Measurements from ENCODE around the gene S100A13. TPM values are rescaled to one million over a fixed set of nuclear protein-coding genes. Genes with fewer than 3 reads are reported as not detected.
A peak's percentile ranks its signal among the peaks of the same experiment; 100 is the strongest.
"Not testable (repeated sequence)": the region's sequence is repeated elsewhere in the genome, so short reads cannot be mapped to it uniquely, and the experiment has no call there.

Gene S100A13
- total RNA-seq, 4 donors from 2014 or later: 219 to 545 (median 343) TPM

DNA sequence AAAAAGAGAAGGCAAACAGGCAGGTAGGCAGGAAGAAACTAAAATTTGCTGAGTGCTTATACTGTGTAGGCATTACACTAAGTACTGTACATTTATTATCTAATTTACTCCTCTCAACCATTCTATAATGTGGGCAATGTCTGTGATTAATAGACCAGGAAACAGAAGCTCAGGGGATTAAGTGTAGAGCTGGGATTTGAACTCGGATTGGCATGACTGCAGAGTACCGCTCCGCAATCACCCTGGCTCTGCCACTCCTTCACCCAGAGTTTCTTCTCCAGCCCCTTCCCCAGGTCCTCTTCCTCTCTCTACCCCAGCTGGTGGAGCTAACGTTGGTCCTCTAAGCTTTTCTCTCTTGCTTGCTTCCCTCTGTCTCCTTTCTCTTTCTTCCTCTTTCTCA lies 50.2 kb downstream of the S100A13 start:
- WGBS, 2 donors: 72 to 74% methylated on average over 4 of the region's 4 CpGs
- intact Hi-C loops (cut with DNase I): loop anchor here (5.0 to 10.0 kb wide), 2 partner anchors 35 to 88 kb away; partner anchors contain the start of gene S100A16
- Histone ChIP-seq H3K36me3 (no peaks in the 10 kb centered on the region), H3K4me1 (peaks cover 4 to 7% of the 10 kb centered on the region in 2 donors), H3K4me3 (replicated peaks in 1 of 3) (no peak overlapping the region), H3K27ac (no peak overlapping the region), H3K27me3 (no peaks in the 10 kb centered on the region), H3K9me3 (no peaks in the 10 kb centered on the region)
- no peak for TF ChIP-seq POLR2A (IDR thresholded peaks at IDR 0.05)
- TF ChIP-seq, protein P1, sequence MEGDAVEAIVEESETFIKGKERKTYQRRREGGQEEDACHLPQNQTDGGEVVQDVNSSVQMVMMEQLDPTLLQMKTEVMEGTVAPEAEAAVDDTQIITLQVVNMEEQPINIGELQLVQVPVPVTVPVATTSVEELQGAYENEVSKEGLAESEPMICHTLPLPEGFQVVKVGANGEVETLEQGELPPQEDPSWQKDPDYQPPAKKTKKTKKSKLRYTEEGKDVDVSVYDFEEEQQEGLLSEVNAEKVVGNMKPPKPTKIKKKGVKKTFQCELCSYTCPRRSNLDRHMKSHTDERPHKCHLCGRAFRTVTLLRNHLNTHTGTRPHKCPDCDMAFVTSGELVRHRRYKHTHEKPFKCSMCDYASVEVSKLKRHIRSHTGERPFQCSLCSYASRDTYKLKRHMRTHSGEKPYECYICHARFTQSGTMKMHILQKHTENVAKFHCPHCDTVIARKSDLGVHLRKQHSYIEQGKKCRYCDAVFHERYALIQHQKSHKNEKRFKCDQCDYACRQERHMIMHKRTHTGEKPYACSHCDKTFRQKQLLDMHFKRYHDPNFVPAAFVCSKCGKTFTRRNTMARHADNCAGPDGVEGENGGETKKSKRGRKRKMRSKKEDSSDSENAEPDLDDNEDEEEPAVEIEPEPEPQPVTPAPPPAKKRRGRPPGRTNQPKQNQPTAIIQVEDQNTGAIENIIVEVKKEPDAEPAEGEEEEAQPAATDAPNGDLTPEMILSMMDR (IDR thresholded peaks at IDR 0.05): no peak
- no peak for DNase-seq

- WGBS, 2 donors: 83 to 91% methylated on average over 10 of the region's 10 CpGs
- not testable (repeated sequence) for H3K4me1 ChIP-seq; H3K9me3 ChIP-seq; DNase-seq; H3K4me3 ChIP-seq (replicated peaks in 1 of 3); H3K27ac ChIP-seq; H3K36me3 ChIP-seq; H3K27me3 ChIP-seq
- intact Hi-C loops (cut with DNase I): loop anchor here (5.0 to 10.0 kb wide), 2 partner anchors 37 to 89 kb away; partner anchors contain the start of gene S100A16
These were observed 51.8 kb downstream of the S100A13 start for GRCh38 chr1:153575497-153575896.

- WGBS, 2 donors: 92 to 98% methylated on average over 12 to 16 of the region's 35 CpGs
- H3K27ac ChIP-seq; DNase-seq; H3K4me1 ChIP-seq; H3K9me3 ChIP-seq; H3K36me3 ChIP-seq; H3K4me3 ChIP-seq (replicated peaks in 1 of 3); H3K27me3 ChIP-seq: not testable (repeated sequence)
- intact Hi-C loops (cut with DNase I): loop anchor here (5.0 to 10.0 kb wide), 2 partner anchors 37 to 90 kb away; partner anchors contain the start of gene S100A16
These were observed 52.2 kb downstream of the S100A13 start for GRCh38 chr1:153575081-153575491.

DNA sequence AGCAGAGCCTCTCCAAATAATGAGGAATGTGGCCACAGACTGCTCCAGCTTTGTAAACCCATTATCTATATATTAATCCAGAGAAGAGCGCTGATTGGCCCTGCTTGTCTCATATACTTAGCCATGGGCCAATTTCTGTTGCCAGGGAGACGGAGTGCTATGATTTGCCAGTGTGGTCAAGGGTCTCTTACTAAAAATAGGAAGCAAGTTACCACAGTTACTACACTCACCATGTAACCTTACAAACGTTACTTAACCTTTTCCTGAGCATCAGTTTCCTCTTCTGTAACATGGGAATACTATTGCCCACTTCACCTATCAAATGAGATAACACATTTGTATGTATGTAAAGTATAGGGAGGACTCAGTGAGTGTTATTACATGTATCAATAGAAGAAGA lies 54.0 kb downstream of the S100A13 start:
- intact Hi-C loops (cut with DNase I): loop anchor here (10.0 kb wide), 1 partner anchor 91 kb away; no protein-coding TSS in a partner anchor
- H3K9me3 ChIP-seq: no peaks in the 10 kb centered on the region
- DNase-seq: no peak
- 73 to 84% methylated on average over 3 of the region's 3 CpGs for WGBS, 2 donors
- no peaks in the 10 kb centered on the region for H3K27me3 ChIP-seq
- no peak for TF ChIP-seq POLR2A (IDR thresholded peaks at IDR 0.05)
- TF ChIP-seq, protein P1 (IDR thresholded peaks at IDR 0.05): no peak
- H3K36me3 ChIP-seq: no peaks in the 10 kb centered on the region
- H3K4me3 ChIP-seq (replicated peaks in 1 of 3): no peak overlapping the region
- peaks cover 4 to 14% of the 10 kb centered on the region in 2 donors for H3K4me1 ChIP-seq
- peak overlapping the region in 2 of 3 donors; percentile 32 to 53 for H3K27ac ChIP-seq

GRCh38 chr1:153572569-153573015 lies 54.7 kb downstream of the S100A13 start:
- DNase-seq: peak; percentile 92 to 94
- intact Hi-C loops (cut with DNase I): loop anchor here (10.0 kb wide), 1 partner anchor 92 kb away; no protein-coding TSS in a partner anchor
- peaks cover 12 to 22% of the 10 kb centered on the region in 2 donors for H3K4me1 ChIP-seq
- TF ChIP-seq, protein P1 (IDR thresholded peaks at IDR 0.05): peak; percentile 67 to 96 (median 89)
- TF ChIP-seq POLR2A (IDR thresholded peaks at IDR 0.05): no peak
- H3K4me3 ChIP-seq (replicated peaks in 1 of 3): no peak overlapping the region
- WGBS, 2 donors: 8 to 10% methylated on average over 3 of the region's 3 CpGs
- no peaks in the 10 kb centered on the region for H3K9me3 ChIP-seq
- no peaks in the 10 kb centered on the region for H3K36me3 ChIP-seq
- no peaks in the 10 kb centered on the region for H3K27me3 ChIP-seq
- H3K27ac ChIP-seq: peak overlapping the region; percentile 10 to 53 (median 32)

GRCh38 chr1:153571706-153572105 lies 55.6 kb downstream of the S100A13 start:
- Histone ChIP-seq H3K4me3 (replicated peaks in 1 of 3) (no peak overlapping the region), H3K27me3 (no peaks in the 10 kb centered on the region), H3K27ac (no peak overlapping the region), H3K4me1 (peaks cover 19 to 30% of the 10 kb centered on the region in 2 donors), H3K9me3 (no peaks in the 10 kb centered on the region), H3K36me3 (no peaks in the 10 kb centered on the region)
- DNase-seq: no peak
- intact Hi-C loops (cut with DNase I): loop anchor here (10.0 kb wide), 1 partner anchor 93 kb away; no protein-coding TSS in a partner anchor
- 79 to 82% methylated on average over 7 of the region's 7 CpGs for WGBS, 2 donors
- TF ChIP-seq, protein P1 (IDR thresholded peaks at IDR 0.05): no peak
- TF ChIP-seq POLR2A (IDR thresholded peaks at IDR 0.05): no peak

Data from thyroid gland (tissue), 4 donors.